CD4-positive, alpha-beta T cell treated with Interleukin-4 for 4 hours (primary cell): ENCODE data around the gene FOLR2.

ENCODE experiments used
- DNase-seq: peaks from one replicate; pipeline ENCODE4 v3.0.0-alpha.2; 2020

FOLR2 gene

DNA sequence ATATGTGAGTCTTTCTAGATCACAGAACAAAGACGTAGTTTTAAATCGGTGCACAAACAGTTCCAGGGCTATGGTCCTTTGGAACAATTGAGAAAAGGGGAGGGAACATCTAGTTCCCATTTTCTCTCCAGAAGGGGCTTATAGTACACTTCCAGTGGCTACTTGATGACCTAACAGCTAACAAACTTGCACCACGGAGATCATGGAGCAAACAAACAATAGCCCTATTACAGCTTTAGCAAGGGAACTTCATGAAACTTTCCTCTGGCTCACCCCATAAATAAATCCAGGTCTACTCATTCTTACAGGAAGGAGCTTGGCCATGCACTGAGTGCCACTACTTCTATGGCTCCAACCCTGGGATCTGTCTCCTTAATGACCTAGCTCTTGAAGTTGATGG lies 8.3 kb upstream of the FOLR2 start:
- no peak for DNase-seq

DNA sequence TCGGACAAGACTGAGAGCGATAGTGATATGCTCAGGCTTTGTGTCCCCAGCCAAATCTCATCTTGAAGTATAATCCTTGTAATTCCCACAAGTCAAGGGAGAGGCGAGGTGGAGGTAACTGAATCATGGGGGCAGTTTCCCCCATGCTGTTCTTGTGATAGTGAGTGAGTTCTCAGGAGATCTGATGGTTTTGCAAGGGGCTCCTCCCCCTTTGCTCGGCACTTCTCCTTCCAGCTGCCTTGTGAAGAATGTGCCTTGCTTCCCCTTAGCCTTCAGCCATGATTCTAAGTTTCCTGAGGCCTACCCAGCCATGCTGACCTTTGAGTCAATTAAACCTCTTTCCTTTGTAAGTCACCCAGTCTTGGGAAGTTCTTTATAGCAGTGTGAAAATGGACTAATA lies 7.5 kb upstream of the FOLR2 start:
- DNase-seq, result no peak

DNA sequence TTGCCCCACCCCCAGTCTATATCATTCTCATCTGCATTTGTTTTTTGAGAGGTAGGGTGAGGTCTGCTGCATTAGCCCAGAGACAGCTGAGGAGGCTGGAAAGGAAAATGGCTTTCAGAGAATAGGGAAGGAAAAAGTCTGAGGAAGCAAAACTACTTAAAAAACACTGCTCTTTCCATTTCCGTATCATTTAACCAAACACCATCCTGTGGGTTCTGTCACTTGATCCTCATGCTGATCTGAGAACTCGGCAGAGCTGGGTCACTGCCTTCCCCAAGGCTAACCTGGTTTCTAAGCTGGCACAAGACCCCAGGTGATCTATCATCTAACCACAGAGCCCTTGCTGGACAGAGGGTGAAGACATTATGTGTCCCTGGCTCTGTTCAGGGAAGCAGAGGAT lies 1.2 kb downstream of the FOLR2 start:
- DNase-seq, result no peak

DNA sequence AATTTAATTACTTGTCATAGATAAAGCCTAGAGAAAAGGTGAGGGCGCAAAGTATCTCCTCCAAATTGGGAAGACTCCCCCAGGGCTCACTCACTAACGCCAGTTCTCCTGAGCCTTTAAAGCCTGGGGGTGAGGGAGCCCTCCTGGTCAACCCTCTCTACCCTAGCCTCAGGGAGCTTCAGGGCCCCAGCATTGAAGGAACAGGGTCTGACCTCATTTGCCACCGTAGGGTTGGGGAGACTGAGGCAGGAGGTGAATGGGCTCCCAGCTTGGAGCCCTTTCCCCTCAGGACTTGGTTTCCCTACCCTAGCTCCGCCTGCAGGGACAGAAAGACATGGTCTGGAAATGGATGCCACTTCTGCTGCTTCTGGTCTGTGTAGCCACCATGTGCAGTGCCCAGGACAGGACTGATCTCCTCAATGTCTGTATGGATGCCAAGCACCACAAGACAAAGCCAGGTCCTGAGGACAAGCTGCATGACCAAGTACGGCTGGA lies 1.7 kb downstream of the FOLR2 start:
- DNase-seq, result no peak

DNA sequence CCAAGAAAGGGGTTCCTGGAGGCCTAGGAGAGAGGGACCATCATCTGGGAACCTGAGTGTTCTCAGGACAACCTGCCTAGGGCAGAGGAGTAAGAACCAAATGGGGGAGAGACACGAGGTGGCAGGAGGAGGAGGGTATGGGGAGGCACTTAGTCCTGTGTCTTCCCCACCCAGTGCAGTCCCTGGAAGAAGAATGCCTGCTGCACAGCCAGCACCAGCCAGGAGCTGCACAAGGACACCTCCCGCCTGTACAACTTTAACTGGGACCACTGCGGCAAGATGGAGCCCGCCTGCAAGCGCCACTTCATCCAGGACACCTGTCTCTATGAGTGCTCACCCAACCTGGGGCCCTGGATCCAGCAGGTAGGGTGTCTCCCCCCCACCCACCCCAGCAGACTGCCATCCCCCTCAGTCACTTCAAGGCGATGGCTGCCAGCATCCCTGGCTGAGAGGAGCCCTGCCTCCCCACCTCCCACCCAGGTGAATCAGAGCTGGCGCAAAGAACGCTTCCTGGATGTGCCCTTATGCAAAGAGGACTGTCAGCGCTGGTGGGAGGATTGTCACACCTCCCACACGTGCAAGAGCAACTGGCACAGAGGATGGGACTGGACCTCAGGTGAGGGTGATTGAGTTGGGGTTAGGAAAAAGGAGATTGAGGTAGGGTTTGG lies 4.2 kb downstream of the FOLR2 start:
- DNase-seq, result no peak

DNA sequence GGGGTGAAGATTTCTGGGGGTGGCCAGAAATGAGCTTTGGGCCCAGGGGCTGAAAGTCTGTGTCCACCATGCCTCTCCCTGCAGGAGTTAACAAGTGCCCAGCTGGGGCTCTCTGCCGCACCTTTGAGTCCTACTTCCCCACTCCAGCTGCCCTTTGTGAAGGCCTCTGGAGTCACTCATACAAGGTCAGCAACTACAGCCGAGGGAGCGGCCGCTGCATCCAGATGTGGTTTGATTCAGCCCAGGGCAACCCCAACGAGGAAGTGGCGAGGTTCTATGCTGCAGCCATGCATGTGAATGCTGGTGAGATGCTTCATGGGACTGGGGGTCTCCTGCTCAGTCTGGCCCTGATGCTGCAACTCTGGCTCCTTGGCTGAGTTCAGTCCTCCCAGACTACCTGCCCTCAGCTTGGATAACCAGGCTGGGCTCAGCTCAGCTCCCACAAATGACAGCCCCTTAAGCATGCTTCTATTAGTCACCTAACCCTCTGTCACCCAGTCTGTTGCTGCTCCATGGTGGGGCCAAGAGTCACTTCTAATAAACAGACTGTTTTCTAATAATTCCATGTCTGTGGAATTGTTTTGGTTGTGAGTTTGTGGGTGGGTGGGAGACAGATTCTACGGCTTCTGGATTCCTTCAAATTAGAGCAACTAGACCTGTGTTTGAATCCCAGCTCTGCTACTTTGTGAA lies 4.9 kb downstream of the FOLR2 start:
- DNase-seq, result no peak

DNA sequence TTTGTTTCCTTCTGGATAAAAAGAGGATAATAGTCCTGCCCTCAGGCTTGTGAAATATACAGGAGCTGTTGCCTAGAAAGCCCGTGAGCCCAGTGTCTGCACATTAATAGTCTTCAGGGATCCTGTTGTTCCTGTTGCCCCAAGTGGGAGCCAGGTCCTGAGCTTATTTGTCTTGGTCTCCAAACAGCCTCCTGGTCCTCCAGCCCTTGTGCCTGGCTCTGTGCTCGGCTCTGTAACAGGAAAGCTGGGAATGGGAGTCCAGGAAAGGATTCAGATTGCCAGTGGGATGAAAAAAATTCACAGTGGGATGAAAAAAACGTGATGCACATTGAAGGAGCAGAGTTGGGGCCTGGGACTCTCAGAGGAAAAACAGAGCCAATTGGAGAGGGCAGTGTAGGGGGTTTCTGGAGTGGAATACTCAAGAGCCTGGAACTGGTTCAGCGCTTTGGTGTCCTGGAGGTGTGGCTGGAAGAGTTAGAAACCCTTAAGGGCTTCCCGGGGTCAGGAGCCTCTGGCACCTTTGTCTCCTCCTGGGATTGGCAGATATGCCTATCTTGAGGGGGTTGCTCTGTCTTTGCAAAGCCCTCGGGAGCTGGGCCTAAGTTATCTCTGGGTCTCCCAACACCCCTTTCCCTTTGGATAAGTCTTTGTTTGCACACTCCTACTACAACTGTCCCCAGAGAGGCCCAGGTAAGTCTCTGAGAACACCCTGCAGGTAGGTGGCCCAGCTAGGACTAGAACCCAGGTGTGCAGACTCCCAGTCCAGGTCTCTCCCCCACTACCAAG lies 5.7 kb downstream of the FOLR2 start:
- no peak for DNase-seq

DNA sequence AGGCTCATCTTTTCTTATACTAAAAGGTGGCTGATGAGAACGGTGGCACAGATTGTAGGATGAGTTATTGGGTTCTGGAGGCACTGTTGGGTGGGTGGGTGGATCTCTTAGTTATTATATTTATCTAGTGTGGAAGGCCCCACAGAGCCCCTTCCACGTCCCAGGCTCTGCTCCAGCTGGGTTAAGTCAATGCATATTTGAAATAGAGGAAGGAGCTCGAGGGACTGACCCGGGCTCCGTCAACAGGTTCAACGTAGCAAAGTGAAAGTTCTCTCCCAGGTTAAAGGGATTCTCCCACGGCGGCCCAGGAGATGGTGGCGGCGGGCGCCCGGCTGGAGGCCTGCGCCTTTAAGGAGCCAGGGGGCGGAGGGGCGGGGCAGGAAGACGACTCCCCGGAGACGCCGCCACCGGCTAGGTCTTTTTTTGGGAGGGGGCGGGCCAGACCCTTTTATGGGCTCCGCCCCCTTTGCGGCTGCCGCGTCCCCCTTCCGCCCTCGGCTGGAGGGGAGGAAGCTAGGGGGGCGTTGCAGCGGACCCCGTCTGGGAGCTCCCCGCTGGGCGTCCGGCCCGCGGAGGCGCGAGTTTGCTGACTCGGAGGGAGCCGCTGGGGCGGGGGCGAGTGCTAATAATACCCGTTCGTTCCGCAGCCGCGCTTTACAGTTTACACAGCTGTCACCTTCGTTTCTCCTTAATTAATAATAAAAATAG lies 6.5 kb downstream of the FOLR2 start:
- DNase-seq, result peak; percentile 94

DNA sequence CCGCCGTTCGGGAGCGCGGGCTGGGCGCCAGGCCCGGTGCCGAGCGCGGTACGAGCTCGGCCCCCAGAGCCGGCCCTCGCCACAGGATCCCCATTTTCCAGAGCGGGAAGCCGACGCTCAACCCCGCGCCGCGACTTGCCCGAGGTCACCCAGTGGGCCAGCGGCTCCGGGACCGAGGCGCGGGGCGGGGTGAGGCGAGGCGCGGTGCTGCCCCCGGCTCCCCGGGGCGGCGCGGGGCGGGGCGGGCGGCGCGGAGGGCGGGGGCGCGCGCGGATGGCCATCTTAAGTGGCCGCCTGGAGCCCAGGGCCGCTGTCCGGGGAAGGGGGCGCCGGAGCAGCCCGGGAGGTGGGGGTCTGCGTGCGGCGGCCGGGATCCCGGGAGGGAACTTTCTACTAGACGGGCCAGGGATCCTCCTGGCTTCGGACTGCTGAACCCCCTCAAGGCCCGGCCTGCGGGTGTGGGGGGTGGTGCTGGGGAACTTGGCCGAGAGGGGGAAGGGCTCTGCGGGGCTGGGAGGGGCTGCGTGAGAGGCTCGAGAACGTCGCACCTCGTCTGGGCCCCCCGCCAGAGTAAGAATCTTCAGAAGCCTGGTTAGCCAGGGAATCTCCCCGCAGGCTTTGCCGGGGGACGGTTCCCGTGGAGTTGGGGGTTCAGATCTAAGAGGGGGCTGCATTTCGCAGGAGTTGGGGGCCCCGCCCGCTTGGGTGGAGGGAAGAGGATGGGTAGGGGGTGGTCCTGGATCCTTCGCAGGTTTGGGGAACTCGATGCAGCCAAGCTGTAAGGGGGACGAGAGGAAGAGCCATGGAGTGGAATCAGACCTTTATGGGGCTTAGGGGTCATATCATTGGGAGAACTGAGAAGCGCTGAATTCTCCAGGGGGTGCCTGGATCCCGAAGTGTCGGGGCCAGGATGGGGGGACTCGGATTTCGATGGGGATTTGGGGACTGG lies 7.3 kb downstream of the FOLR2 start:
- peak; percentile 36 for DNase-seq

DNA sequence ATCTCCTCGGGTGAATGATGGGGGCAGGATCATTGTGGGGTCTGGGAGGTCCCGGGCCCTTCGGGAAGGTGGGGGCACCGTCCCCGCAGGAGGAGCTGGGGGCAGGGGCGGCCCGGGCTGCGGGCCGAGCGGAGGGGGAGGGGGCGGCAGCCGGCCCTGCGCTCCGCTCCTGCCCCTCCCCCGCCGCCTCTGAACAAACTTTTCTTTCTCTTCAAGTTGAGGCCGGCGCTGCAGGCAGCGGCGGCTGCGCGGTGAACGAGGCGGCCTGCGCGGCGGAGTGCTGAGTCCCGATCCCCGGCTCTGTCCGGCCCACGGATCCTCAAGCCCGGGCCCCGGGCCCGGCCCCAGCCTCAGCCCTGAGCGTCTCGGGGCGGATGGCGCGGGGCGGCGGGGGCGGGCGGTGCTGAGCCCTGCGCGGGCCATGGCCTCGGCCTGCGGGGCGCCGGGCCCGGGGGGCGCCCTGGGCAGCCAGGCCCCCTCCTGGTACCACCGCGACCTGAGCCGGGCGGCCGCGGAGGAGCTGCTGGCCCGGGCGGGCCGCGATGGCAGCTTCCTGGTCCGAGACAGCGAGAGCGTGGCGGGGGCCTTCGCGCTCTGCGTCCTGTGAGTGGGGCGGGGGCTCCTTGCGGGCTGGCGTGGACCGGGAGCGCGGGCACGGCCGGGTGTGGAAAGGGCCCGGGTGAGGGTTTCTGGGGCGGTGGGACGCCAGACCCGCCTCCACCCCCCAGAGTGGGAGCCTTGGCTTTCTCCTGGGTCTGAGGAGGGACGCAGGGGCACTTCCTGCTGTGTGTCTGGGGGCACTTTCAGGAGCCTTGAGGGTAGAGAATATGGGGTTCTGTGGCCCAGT lies 8.2 kb downstream of the FOLR2 start, which contains the start of gene INPPL1:
INPPL1 (plus strand) TSS at position 204 of the 847 bp plus-strand sequence; CDS start at position 422, 218 bp downstream.
- DNase-seq, result no peak

DNA sequence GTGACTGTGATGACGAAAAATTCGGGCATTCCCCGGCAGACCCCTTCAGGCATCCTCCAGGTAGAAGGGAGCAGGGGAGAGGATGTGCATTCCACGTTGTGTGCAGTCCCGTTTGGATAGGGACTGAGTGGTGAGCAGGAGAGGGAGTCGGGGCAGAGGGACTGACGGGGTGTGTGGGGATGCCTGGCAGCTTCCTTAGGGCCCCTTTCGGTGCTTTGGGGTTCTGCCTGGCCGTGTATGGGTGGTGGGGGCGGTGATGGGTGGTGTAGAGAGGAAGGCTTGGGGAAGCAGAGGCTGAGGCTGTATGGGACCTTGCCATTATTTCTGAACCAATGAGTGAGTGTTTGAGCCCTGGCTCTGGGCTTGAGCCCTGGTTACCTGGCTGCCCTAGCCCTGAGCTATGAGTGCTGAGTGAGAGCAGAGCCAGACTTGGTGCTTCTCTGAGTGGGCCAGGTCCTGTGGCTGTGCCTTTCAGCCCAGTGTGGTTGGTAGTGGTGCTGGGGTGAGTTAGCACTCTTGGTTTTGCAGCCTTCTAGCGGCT lies 8.9 kb downstream of the FOLR2 start:
- DNase-seq, result peak; percentile 26

DNA sequence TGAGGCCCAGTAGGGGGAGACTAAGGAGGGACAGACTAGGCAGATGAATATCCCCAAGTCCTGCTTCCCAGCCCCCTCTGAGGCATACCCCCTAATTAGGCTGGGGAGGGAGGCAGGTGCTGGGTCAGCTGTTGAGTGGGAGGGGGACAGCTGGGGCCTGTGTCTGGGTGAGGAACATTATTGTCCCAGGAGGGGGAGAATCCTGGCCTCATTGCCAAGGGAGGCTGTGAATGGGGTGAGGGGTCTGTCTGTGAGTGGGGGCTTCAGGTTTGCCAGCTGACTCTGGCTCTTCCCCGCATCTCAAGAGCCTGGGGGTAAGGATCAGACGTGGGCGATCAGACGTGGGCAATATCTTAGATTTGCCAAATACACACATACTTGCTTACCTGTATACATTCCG lies 10.1 kb downstream of the FOLR2 start:
- DNase-seq, result no peak

DNA sequence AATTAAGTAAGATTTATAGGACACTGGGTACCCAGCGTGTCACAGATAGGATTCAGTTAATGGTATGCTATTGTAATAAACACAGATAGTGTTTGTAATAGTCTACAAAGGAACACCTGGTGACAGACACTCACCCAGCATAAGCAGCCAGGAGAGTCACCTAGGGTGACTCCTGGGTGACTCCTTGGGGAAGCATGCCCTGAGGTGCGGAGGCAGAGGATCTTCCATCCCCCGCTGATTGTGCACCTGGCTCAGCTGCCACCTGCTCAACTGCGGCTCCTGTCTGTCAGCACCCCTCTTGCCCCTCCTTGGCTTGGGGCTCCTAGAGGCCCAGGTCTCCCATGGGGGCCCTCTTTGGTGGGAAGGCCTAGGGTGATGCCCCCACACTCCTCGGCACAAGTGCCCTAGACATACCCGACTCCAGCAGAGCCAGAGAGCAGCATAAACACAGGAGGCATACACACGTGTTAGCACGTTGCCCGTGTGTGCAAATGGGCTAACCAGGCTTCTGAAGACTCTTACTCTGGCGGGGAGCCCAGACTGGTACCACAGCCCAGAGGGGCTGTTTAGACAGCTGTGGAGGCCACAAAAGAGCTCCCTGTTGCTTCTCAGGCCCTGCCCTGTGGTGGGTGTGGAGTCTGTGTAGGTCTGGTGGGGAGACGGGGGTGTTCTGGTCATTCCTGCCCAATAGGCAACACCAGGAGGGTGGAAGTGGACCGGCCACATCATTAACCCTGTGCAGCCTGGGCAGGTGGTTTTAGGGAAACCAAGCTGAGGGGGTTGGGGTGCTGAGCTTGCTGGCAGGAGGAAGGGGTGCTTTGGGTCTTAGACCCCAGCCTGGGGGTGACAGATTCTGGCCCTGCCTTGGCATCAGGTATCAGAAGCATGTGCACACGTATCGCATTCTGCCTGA lies 11.0 kb downstream of the FOLR2 start:
- no peak for DNase-seq

DNA sequence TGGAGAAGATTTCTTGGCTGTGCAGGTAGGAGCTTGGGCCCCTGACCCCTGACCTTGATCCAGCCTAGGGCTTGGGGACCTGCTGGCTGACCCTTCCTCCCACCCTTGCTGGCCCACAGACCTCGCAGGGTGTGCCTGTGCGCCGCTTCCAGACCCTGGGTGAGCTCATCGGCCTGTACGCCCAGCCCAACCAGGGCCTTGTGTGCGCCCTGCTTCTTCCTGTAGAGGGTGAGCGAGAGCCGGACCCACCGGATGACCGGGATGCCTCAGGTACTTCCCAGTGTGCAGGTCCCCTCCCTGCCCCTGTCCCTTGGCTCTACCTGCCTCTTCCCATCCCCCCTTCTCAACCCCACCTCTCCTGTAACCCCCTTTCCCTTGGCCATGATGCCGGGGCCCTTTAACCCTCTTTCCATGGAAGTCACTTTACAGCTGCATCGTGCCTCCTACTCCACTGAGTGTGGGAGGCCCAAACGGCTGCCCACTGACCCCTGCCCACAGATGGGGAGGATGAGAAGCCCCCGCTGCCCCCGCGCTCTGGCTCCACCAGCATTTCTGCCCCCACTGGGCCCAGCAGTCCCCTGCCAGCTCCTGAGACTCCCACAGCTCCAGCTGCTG lies 11.7 kb downstream of the FOLR2 start:
- DNase-seq, result no peak

DNA sequence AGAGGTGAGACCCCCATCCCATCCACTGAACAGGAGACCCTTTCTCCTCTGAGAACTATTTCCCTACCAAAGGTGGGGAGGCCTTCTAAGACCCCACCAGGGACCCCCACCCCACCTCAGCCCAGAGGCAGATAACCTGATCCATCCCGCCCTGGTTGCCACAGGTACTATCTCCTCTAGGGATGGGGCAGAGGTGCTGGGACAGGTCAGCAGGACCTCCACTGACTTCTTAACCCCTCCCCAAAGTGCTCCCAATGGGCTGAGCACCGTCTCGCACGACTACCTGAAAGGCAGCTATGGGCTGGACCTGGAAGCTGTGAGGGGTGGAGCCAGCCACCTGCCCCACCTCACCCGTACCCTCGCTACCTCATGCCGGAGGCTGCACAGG lies 12.2 kb downstream of the FOLR2 start:
- DNase-seq, result no peak

DNA sequence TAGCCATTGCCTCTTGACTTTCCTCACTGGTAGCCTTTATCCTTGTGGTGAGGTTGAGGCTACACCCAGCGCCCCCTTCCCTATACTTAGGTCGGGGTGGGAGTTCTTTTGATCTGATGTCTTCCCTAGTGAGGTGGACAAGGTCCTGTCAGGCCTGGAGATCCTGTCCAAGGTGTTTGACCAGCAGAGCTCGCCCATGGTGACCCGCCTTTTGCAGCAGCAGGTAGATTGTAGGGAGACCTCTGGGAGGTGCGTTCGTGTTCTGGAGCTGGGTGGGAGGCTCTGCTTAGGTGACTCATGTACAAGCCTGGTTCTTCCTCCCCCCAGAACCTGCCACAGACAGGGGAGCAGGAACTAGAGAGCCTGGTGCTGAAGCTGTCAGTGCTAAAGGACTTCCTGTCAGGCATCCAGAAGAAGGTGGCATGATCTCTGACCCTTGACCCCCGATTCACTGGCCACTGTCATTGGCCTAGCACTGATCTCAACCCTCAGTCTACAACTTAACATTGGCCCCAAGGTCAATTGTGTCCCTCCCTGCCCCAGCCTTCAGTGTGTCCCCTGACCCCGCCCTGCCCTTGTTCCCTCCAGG lies 12.8 kb downstream of the FOLR2 start:
- no peak for DNase-seq

DNA sequence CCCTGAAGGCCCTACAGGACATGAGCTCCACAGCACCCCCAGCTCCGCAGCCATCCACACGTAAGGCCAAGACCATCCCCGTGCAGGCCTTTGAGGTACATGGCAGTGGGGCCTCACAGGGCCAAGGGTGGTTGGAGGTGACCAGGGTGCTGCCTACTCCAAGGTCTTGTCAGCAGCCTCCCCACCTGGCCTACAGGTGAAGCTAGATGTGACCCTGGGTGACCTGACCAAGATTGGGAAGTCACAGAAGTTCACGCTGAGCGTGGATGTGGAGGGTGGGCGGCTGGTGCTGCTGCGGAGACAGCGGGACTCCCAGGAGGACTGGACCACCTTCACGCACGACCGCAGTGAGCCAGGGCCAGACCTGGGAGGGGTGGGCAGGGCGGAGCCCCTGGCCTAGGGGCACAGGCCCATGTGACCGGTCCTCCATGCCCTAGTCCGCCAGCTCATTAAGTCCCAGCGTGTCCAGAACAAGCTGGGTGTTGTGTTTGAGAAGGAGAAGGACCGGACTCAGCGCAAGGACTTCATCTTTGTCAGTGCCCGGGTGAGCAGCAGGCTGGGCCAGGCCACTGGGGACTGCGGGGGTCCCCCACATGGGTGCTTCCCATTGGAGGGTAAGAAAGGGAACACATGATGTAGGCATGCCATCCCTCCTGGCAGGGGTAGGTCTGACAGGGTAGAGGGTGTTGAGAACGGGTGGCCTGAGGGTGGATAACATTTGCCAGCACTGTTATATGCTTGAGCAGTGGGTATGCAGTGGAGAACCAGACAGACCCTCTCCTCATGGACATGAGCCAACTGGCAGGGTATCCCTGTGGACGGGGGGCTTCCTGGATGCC lies 13.6 kb downstream of the FOLR2 start:
- DNase-seq, result no peak
